ENCODE measurements around the gene BAG3.

Gene BAG3

DNA sequence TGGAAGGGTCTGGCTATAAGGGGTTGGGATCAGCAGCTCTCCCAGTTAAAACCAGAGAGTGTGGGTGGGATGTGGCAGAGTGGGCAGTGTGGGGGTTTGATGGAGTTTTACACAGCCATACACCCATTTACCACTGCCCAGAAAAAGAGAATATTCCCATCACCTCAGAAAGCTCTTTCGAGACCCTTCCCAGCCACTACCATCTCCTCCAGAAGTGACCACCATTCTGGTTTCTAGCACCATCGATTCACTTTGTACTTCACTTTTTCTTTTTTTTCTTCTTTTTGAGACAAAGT is 15.5 kb downstream of the BAG3 start:
- no peak for DNase-seq (ENCODE audit: low read depth, low spot score)

DNA sequence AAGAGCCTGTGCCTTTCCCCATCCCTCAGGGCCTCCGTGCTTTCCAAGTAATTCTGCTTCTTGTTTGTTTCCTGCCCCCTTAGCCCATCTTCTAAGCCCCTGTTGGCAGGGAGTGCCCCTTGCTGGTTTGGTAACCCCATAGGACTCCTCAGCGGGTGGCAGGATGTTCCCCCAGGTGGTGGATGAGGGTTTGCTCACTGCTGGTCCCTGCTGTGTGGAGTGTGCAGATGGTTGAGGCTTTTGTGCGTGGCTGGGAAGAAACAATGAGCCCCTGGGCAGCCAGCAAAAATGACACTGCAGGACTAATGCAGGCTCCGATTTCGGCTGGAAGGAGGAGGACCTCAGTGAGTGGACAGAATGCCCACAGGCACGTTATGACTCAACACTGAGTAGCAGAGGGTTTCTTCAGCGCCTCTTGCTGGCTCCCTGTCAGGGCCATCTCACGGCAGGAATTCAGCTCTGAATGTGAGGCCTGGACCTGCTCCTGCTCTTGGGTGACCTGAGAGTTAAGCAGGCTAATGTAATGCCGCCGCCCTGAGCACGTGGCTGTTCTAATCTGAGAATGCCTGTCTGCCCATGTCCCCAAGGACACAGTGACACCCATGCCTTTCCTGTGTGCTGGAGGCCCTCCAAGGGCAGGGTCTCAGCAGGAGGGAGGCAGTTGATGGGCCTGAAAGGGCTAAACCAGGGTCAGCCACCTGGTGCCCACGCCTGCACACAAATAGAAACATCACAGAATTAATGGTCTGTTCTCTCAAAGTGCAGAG is 16.6 kb downstream of the BAG3 start:
- no peak for DNase-seq (ENCODE audit: low read depth, low spot score)

DNA sequence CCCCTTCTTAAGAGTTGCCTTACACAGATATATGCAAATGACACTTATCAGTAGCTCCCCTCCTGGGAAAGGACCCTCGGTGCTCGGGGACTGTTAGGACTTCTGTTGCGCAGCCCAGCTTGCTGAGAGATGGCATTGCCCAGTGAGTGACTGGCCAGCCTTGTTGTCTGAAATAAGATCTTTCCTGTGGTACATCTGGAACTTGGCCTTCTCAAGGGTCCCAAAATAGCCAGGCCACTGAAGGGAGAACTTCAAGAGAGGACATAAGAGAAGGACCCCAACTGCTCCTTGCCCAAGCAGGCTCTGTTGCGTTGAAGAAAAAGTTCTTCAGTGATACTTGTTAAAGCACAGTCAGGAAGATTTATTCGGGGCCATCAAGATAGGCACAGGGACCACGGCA is 17.3 kb downstream of the BAG3 start:
- DNase-seq (ENCODE audit: low read depth, low spot score), result no peak

DNA sequence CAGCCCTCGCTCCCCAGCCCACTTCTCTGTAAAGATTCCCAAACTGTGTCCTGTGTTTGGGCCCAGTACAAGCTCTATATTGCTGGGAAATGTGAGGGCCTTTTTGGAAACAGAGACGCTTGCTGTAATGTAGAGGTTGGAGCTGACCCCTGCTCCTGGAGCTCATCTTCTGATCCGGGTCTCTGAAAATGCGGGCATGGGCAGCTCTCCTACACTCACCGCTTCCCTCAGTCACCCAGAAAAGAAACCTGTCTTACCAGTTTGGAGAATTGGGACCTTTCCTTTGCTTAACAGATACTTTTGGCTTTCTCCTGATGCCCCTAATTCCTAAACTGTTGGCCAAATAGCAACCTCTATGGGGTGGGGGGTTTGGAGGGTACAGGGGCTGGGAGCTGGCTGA is 18.2 kb downstream of the BAG3 start:
- DNase-seq (ENCODE audit: low read depth, low spot score), result no peak

DNA sequence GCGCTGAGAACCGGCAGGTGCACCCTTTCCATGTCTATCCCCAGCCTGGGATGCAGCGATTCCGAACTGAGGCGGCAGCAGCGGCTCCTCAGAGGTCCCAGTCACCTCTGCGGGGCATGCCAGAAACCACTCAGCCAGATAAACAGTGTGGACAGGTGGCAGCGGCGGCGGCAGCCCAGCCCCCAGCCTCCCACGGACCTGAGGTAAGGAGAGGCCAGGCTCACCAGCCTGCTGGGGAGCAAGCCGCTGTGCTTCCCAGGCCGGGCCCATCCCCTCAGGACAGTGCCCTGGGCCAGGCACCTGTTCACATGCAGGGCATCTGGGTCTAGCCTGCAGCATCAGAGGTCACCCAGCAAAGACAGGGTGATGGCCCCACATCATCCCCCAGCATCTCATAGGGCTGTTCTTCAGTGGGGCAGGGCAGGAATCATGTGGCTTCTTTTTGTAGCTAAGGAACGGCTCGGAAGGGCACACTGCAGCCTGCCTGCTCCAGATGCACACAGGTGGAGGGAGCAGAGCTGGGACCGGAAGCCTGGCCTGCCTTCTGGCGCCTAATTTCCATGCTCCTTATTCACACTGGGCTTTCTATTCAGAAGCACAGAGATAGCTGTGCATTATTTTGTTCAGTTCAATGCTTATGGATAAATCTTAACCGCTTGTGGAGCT is 18.9 kb downstream of the BAG3 start:
- DNase-seq (ENCODE audit: low read depth, low spot score), result no peak

DNA sequence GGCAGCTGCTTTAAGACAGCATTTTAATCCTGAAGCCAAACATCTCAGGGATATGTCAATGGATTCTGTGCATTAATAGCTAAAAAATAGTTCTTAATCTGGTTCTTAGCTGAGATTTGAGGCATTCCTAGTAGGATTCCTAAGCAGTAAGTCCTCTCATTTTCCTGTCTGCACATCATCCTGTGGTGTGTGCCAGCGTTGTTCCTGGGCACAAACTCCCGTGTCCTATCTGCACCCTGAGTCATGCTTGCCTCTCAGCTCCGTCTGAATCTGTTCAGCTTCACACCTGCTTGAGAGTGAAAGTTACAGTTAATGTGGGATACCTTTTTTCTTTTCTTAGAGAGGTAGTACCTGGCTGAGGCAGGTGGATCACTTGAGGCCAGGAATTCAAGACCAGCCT is 19.5 kb downstream of the BAG3 start:
- no peak for DNase-seq (ENCODE audit: low read depth, low spot score)

DNA sequence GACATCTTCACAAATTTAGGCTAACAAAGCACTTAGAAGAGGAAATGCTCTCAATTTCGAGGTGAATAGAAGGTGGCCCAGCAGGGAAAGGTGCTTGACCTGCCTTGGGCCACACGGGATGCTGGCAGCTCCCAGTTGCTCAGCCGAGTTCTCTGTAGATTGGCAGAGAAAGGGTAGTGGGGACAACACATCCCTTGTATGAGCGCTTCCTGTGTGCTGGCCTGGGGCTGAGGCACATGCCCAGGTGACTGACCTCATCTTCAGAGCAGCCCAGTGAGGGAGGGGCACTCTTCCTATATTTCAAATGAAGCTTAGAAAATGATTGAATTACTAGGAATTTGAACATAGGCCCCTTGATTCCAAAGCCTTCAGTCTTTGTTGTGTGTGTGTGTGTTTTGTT is 20.2 kb downstream of the BAG3 start:
- DNase-seq (ENCODE audit: low read depth, low spot score), result no peak

DNA sequence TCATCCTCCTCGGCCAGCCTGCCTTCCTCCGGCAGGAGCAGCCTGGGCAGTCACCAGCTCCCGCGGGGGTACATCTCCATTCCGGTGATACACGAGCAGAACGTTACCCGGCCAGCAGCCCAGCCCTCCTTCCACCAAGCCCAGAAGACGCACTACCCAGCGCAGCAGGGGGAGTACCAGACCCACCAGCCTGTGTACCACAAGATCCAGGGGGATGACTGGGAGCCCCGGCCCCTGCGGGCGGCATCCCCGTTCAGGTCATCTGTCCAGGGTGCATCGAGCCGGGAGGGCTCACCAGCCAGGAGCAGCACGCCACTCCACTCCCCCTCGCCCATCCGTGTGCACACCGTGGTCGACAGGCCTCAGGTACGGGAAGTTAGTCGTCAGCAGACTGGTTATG is 21.1 kb downstream of the BAG3 start:
- DNase-seq (ENCODE audit: low read depth, low spot score), result no peak

DNA sequence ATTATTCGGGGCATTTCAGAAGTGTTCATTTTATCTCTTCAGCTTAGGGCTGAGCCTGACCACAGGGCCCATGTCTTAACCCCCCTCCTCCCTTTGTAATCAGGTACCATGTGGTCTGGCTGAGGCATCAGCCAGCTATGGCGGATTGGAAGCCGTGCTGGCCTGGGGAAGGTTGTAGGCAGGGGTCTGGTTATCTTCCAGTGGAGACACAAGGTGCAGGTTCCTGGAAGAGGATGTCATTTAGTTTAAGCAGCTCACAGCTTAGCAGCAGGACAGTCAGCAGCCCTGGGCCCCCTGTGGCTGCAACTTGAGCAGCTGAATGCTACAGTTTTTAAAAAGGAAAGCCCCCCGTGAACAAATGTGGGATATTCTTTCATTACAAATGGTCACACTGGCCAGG is 22.1 kb downstream of the BAG3 start:
- no peak for DNase-seq (ENCODE audit: low read depth, low spot score)

DNA sequence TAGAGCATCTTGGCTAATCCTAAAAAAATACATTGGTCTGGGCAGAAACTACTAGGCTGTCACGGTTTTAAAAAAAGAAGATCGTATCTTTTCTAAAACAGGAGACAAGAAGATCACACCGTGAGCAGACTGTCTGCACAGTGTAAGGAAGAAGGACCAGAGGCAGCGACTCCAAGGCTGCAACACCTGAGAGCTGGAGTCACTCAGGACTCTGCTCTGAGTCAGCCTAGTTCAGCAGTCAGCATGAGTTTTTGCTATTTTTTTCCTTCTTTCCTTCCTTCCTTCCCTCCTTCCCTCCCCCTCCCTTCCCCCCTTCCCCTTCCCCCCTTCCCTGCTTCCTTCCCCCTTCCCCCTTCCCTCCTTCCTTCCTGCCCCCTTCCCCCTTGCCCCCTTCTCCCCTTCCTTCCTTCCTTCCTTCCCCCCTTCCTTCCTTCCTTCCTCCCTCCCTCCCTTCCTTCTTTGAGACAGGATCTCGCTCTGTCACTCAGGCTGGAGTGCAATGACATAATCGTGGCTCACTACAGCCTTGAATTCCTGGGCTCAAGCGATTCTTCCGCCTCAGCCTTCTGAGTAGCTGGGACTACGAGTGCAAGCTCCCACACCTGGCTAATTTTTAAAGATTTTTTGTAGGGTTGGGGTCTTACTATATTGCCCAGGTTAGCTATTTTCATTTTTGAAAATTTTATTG is 24.4 kb downstream of the BAG3 start:
- no peak for DNase-seq (ENCODE audit: low read depth, low spot score)

DNA sequence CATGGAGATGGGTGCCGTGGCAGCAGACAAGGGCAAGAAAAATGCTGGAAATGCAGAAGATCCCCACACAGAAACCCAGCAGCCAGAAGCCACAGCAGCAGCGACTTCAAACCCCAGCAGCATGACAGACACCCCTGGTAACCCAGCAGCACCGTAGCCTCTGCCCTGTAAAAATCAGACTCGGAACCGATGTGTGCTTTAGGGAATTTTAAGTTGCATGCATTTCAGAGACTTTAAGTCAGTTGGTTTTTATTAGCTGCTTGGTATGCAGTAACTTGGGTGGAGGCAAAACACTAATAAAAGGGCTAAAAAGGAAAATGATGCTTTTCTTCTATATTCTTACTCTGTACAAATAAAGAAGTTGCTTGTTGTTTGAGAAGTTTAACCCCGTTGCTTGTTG is 25.9 kb downstream of the BAG3 start:
- DNase-seq (ENCODE audit: low read depth, low spot score), result no peak

DNA sequence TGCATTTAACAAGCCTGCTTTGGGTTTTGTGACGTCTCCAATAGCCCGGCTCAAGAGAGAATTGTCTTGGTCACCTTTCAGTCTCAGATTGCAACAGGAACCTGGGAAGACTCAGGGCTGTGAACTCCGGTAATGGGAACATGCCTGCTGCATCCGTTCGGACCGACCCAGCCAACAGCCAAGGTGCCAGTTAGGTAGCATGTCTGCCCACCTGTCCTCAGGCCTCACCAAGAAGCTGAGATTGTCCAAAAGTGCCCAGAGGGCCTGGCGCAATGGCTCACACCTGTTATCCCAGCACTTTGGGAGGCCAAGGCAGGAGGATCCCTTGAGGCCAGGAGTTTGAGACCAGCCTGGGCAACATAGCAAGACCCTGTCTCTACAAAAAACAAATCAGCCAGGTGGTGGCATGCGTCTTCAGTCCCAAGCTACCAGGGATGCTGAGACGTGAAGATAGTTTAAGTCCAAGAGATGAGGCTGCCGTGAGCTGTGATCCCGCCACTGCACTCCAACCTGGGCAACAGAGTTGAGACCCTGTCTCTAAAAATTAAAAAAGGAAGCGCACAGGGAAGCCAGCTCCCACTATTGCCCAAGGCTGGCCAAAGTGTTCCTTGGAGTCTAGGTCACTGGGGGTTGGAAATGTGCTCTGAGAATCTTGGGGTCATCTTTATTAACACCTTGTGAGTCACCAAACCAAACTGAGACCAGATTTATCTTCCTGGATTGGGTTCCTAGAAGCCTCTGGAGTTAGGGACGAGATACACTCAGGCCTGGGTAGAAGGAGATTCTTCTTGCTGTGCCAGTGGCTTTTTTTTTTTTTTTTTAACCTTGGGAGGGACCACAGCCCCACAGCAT is 26.9 kb downstream of the BAG3 start:
- no peak for DNase-seq (ENCODE audit: low read depth, low spot score)

DNA sequence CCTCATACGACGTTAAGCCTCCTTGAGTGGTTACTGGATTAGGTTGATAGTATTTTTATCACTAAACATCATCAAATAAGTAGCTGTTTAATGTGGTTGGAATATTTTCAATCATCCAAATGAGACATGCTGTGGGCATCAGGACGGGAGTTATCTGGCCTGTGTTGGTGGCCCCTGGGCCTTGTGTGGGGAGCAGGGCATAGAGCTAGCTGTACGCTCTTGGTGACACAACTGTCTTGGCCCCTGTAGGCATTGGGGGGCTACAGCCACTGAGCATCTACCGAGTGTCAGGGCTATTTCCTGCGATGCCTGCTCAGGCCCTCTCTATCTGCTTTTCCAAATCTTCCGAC is 28.3 kb downstream of the BAG3 start:
- no peak for DNase-seq (ENCODE audit: low read depth, low spot score)

DNA sequence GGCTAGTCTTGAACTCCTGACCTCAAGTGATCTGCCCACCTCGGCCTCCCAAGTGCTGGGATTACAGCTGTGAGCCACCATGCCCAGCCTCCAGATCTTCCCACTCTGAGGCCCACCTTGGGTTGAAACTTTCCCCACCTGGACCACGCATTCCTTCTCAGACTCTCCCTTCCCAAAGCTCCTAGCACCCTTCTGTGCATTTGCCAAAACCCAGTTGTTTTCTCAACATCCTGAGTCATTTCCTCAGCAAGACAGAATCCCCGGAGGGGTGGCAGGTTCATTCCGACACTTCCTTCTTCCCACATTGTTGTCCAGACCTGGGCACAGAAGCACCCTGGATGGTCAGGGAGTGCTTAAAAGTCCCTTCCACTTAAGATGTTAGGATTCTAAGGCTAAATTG is 28.9 kb downstream of the BAG3 start:
- DNase-seq (ENCODE audit: low read depth, low spot score), result no peak

DNA sequence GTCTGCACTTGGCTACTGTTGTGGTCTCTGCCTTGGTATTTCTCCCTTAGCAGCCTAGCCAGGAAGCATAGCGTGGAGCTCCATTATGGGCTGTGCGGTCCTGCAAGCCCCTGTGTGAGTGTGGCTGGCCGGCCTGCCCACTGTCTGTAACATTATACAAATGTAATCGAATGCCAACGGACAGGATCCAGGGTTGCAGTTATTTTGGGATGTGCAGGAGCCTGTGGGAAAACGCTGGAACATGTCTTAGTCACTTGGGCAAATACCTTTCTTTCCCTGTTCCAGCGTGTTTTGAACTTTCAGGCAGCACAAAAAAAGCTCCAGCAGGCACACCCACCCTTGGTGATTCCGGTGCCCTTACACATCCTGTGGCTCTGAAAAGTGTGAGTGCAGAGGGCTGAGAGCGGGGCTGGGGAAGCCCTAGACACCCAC is 29.5 kb downstream of the BAG3 start:
- DNase-seq (ENCODE audit: low read depth, low spot score), result no peak

DNA sequence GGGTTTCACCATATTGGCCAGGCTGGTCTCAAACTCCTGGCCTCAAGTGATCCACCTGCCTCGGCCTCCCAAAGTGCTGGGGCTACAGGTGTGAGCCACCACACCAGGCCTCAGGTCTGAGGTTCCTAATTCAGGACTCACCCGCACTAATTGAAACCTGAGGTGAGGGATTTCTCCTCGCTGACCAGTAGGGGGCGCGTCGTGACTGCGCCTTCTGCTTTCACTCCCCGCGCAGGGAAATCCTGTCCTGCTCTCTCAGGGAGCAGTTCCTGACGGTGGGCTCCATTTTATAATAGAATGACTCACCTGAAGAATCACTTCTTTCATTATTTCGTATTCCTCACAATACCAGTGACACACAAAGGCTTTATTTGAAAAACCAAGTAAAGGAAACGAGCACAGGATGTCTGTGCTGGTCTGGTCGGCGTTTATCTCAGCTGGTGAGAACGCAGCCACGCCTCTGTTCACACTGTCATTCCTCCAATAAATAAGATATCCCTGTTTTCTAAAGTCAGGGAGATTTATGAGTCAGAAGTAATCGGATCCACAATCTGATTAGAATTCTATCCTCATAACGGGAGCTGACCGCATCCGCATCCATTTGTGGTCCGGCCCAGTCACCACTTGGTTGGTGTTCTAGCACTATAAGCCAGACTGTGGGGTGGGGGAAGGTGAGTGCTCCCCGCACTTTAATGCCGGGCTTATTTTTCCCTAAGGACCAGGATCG is 35.4 kb downstream of the BAG3 start:
- peak; percentile 78 for DNase-seq (ENCODE audit: low read depth, low spot score)

DNA sequence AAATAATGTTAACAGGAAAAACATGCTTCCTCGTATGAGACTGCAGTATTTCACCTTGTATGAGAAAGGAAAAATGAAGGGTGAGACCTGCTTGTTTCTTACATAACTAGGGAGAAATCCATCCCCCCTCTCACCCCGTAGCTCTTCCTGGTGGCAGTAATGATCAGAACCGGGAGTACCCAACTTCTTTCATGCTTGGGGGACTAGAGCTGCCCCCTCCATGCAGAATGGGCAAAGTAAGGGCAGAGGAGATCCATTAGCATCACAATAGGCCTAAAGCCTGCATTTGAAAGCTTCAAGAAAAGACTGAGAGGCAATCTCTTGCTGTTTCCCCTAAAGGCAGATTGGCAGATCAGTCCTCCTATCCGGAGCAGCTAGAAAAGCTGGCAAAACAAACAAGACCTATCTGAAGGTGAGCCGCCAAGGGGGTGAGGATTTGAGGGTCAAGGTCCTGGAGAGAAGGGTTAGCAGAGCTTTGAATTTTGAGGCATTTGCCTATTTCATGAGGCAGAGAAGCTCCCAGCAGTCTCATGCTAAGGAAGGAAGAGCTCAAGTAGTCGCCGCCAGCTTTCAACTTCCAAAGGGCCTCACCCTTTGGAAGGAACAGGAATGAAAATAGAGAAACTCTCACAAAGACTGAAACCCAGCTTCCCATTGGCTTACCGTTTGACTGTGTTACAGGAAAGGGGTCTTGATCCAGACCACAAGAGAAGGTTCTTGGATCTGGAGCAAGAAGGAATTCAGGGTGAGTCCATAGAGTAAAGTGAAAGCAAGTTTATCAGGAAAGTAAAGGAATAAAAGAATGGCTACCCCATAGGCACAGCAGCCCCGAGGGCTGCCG is 36.2 kb downstream of the BAG3 start:
- DNase-seq (ENCODE audit: low read depth, low spot score), result no peak

DNA sequence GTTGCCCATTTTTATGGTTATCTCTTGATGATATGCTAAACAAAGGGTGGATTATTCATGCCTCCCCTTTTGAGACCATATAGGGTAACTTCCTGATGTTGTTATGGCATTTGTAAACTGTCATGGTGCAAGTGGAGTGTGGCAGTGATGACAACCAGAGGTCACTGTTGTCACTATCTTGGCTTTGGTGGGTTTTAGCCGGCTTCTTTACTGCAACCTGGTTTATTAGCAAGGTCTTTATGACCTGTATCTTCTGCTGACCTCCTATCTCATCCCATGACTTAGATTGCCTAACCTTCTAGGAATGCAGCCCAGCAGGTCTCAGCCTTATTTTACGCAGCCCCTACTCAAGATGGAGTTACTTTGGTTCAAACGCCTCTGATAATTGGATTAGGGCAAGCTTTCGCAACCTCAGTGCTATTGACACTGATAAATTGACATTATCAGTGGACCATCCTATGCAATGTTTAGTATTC is 36.9 kb downstream of the BAG3 start:
- no peak for DNase-seq (ENCODE audit: low read depth, low spot score)

DNA sequence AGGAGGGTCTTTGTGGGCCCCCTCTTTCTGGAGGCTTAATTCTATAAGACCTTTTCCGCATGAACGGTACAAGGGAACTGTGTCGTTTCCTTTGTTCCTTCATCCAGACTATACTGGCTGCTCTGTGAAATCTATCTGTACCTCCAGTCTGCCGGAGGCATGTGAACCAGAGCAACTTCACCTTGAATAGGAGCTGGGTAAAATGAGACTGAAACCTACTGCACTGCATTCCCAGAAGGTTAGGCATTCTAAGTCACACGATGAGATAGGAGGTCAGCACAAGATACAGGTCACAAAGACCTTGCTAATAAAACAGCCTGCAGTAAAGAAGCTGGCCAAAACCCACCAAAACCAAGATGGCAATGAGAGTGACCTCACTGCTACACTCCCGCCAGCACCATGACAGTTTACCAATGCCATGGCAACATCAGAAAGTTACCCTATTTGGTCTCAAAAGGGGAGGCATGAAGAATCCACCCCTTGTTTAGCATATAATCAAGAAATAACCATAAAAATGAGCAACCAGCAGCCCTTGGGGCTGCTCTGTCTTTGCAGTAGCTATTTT is 37.9 kb downstream of the BAG3 start:
- no peak for DNase-seq (ENCODE audit: low read depth, low spot score)

DNA sequence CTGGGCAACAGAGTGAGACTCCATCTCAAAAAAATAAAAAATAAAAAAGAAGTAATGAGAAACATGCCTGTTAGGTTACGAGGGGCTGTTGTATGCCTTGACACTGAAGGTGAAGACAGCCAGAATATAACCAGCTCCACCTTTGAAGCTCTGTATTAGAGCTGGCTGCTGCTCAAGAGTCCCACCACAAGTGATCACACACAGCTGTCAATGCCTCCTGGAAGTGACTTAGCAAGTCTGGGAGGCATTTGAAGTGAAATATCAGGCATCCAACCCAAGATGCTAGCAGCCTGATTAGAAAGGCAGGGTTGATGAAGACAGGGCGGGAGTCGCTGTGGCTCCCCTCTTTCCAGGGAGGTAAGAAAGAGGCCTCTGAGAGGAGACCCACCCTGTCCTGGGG is 40.5 kb downstream of the BAG3 start:
- DNase-seq (ENCODE audit: low read depth, low spot score), result no peak
